ENCODE measurements around the gene FHOD3.

FHOD3 gene

DNA sequence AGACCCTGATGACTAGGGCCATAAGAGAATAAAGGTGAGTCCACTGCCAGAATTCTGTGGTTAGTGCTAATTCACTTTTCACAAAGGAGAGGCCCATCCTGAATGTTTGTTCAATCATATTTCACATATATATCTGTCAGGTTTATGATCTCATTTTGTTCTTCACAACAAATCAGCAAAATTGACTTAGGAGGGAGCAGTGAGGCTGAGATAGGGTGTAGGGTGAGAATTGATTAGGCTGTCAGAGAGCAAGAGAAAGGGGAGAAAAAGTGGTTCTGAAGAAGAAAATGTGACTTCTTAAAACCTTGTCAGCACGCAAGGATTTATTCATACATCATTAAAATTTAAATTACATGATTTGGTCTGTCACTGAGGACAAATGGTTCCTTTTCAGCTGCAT lies 117.7 kb downstream of the FHOD3 start:
- no peaks in the 10 kb centered on the region for H3K4me1 Mint-ChIP-seq
- H3K36me3 Mint-ChIP-seq: no peaks in the 10 kb centered on the region
- DNase-seq (ENCODE audit: low spot score in 2 of 2) (no peak), ATAC-seq (ENCODE audit: low read depth) (no peak)
- H3K9me3 Mint-ChIP-seq: no peaks in the 10 kb centered on the region
- H3K4me3 Mint-ChIP-seq: no peak overlapping the region
- H3K27me3 Mint-ChIP-seq: peaks cover 2% of the 10 kb centered on the region
- H3K27ac Mint-ChIP-seq: no peak overlapping the region

GRCh38 chr18:36415625-36416024 lies 118.1 kb downstream of the FHOD3 start:
- Mint-ChIP-seq H3K36me3 (no peaks in the 10 kb centered on the region), H3K27me3 (peaks cover 2% of the 10 kb centered on the region), H3K4me3 (no peak overlapping the region), H3K4me1 (no peaks in the 10 kb centered on the region), H3K27ac (no peak overlapping the region), H3K9me3 (no peaks in the 10 kb centered on the region)
- DNase-seq (ENCODE audit: low spot score in 2 of 2) (no peak), ATAC-seq (ENCODE audit: low read depth) (no peak)

- Mint-ChIP-seq H3K9me3 (no peaks in the 10 kb centered on the region), H3K4me1 (no peaks in the 10 kb centered on the region)
Measured at GRCh38 chr18:36419188-36419899, 121.8 kb downstream of the FHOD3 start.

GRCh38 chr18:36419900-36420531 lies 122.5 kb downstream of the FHOD3 start:
- Mint-ChIP-seq H3K4me1 (no peaks in the 10 kb centered on the region), H3K36me3 (no peaks in the 10 kb centered on the region), H3K4me3 (no peak overlapping the region), H3K9me3 (no peaks in the 10 kb centered on the region), H3K27ac (no peak overlapping the region), H3K27me3 (peaks cover 8% of the 10 kb centered on the region)
- ATAC-seq (ENCODE audit: low read depth): peak; percentile 53
- DNase-seq (ENCODE audit: low spot score in 2 of 2): no peak

More at GRCh38 chr18:36419188-36419899, 121.8 kb downstream of the FHOD3 start:
- ATAC-seq (ENCODE audit: low read depth) (no peak), DNase-seq (ENCODE audit: low spot score in 2 of 2) (no peak)
- Mint-ChIP-seq H3K27me3 (peaks cover 8% of the 10 kb centered on the region), H3K27ac (no peak overlapping the region), H3K36me3 (no peaks in the 10 kb centered on the region), H3K4me3 (no peak overlapping the region)

GRCh38 chr18:36420826-36421225 lies 123.3 kb downstream of the FHOD3 start:
- no peak for ATAC-seq (ENCODE audit: low read depth)
- Mint-ChIP-seq H3K4me1 (no peaks in the 10 kb centered on the region), H3K27ac (no peak overlapping the region), H3K4me3 (no peak overlapping the region), H3K36me3 (no peaks in the 10 kb centered on the region), H3K9me3 (no peaks in the 10 kb centered on the region), H3K27me3 (peaks cover 8% of the 10 kb centered on the region)
- DNase-seq (ENCODE audit: low spot score in 2 of 2): no peak

- Mint-ChIP-seq H3K27ac (no peak overlapping the region), H3K27me3 (peaks cover 13% of the 10 kb centered on the region), H3K4me1 (no peaks in the 10 kb centered on the region), H3K4me3 (no peak overlapping the region), H3K9me3 (no peaks in the 10 kb centered on the region), H3K36me3 (no peaks in the 10 kb centered on the region)
- no peak for ATAC-seq (ENCODE audit: low read depth)
- DNase-seq (ENCODE audit: low spot score in 2 of 2): no peak
Measured at GRCh38 chr18:36424741-36425142, 127.2 kb downstream of the FHOD3 start.

DNA sequence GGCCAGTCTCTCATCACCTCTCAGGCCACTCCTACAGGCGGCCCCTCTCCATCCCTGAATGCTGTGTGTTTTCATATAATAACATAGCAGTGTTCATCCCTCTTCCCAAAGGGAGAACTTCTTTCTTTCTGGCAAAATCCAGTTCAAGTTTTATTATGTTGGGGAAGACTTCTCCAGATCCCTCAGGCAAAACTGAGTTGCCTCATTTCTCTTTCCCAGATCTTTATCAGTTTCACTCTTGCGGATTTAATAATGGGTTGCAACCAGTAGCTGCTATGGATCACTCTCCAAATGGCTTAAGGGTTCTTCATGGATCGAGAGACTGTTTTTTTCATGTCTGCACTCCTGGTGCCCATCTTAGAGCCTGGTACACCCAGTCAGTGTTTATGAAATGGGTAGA lies 129.9 kb downstream of the FHOD3 start:
- Mint-ChIP-seq H3K27me3 (peaks cover 14% of the 10 kb centered on the region), H3K9me3 (no peaks in the 10 kb centered on the region), H3K27ac (no peak overlapping the region), H3K4me3 (no peak overlapping the region), H3K36me3 (no peaks in the 10 kb centered on the region), H3K4me1 (no peaks in the 10 kb centered on the region)
- no peak for ATAC-seq (ENCODE audit: low read depth)
- no peak for DNase-seq (ENCODE audit: low spot score in 2 of 2)

DNA sequence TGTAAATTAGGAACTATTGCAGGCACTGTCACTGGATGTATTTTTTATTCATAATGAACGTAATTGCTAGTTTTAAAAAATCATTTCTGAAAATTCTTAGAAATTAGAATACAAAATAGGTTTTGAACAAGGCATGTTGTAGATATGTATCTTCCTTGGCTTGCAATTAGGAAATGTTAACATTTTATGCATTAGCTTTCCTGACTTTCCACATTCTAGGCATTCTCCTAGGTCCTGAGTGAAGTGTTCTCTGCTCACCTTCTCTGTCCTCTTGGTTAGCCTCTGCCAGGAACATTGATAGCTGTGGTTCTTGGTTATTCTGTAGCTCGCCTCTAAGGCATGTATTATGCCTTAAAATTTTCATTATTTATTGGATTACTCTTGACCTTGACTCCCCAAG lies 130.3 kb downstream of the FHOD3 start:
- H3K27me3 Mint-ChIP-seq: peaks cover 14% of the 10 kb centered on the region
- no peaks in the 10 kb centered on the region for H3K9me3 Mint-ChIP-seq
- H3K4me3 Mint-ChIP-seq: no peak overlapping the region
- DNase-seq (ENCODE audit: low spot score in 2 of 2) (no peak), ATAC-seq (ENCODE audit: low read depth) (no peak)
- H3K4me1 Mint-ChIP-seq: no peaks in the 10 kb centered on the region
- no peaks in the 10 kb centered on the region for H3K36me3 Mint-ChIP-seq
- no peak overlapping the region for H3K27ac Mint-ChIP-seq

DNA sequence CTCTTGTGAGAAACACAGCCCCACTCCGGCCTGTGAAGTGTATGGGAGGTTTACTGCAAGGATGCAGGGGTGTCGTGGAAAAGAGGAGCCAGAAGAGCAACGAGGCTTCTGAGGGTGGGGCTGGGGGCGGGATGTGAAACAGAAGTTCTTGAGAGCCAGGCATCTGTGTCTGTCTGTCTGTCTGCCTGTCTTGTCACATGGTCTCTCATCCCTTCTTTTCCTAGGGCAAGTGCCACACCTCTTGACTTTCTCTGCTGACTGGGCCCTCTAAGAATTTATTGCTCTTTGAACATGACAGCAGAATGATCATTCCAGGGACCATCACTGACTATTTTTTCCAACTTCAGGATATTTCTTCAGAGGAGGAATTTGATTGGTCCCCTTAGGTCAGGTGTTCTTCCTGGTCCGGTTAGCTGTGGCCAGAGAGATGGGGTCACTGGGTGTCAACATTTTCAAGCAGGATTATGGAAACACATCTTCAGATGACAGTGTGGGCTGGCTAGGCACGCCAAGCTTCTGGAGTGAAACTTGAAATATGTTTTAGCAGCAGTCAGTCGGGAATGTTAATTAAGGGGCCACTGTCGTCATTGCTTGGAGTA lies 131.0 kb downstream of the FHOD3 start:
- ATAC-seq (ENCODE audit: low read depth): no peak
- Mint-ChIP-seq H3K4me3 (no peak overlapping the region), H3K27ac (no peak overlapping the region), H3K27me3 (peaks cover 12% of the 10 kb centered on the region), H3K9me3 (no peaks in the 10 kb centered on the region), H3K36me3 (no peaks in the 10 kb centered on the region), H3K4me1 (no peaks in the 10 kb centered on the region)
- no peak for DNase-seq (ENCODE audit: low spot score in 2 of 2)

DNA sequence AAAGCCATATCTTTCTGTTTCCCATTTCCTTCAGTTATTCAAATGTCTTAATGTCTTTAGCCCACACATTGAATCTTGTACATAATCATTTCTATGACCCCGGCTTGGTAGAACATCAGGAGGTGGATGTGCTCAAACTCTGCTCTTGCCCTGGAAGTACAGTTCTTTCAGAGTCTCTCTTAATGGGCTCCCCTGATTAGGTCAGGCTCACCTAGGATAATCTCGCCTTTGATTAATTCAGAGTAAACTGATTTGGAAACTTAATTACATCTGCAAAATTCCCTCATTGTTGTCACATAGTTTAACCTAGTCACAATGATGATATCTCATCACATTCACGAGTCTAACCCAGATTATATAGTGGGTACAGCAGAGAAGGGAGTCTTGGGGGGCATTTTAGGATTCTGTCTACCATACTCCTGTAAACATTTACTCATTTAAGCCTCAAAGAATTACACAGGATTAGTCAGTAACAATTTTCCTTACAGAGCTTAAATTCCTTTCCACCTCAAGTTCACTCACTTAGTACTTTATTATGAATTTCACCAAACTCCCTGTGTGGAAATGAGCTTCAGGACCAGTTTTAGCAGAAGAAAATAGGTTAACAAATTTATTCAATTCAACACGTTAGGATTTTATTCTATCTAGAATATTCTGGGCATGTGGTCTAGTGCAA lies 135.5 kb downstream of the FHOD3 start:
- Mint-ChIP-seq H3K27ac (no peak overlapping the region), H3K4me3 (no peak overlapping the region), H3K36me3 (no peaks in the 10 kb centered on the region), H3K9me3 (no peaks in the 10 kb centered on the region), H3K27me3 (peaks cover 3% of the 10 kb centered on the region), H3K4me1 (no peaks in the 10 kb centered on the region)
- DNase-seq (ENCODE audit: low spot score in 2 of 2) (no peak), ATAC-seq (ENCODE audit: low read depth) (no peak)

DNA sequence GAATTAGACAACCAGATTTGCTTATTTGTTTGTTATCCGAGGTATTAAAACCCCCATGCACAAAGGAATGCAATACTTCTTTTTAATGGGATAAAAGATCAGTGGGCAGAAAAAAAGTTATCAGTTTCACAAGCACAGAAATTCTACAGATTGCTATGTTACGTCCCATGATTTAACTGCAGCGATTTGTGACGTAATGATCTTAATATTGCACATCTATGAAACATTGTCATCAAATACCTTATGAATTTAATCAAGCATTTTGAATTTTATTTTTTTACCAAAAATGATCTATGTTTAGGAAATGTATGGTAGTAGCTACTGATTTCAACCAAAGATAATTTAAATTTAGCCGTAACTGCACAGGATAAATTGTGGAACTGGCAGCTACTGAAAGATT lies 138.9 kb downstream of the FHOD3 start:
- ATAC-seq (ENCODE audit: low read depth) (no peak), DNase-seq (ENCODE audit: low spot score in 2 of 2) (no peak)
- Mint-ChIP-seq H3K36me3 (no peaks in the 10 kb centered on the region), H3K27ac (no peak overlapping the region), H3K9me3 (no peaks in the 10 kb centered on the region), H3K4me1 (no peaks in the 10 kb centered on the region), H3K4me3 (no peak overlapping the region), H3K27me3 (peaks cover 13% of the 10 kb centered on the region)

- no peak overlapping the region for H3K27ac Mint-ChIP-seq
Measured at GRCh38 chr18:36440614-36441013, 143.1 kb downstream of the FHOD3 start.

DNA sequence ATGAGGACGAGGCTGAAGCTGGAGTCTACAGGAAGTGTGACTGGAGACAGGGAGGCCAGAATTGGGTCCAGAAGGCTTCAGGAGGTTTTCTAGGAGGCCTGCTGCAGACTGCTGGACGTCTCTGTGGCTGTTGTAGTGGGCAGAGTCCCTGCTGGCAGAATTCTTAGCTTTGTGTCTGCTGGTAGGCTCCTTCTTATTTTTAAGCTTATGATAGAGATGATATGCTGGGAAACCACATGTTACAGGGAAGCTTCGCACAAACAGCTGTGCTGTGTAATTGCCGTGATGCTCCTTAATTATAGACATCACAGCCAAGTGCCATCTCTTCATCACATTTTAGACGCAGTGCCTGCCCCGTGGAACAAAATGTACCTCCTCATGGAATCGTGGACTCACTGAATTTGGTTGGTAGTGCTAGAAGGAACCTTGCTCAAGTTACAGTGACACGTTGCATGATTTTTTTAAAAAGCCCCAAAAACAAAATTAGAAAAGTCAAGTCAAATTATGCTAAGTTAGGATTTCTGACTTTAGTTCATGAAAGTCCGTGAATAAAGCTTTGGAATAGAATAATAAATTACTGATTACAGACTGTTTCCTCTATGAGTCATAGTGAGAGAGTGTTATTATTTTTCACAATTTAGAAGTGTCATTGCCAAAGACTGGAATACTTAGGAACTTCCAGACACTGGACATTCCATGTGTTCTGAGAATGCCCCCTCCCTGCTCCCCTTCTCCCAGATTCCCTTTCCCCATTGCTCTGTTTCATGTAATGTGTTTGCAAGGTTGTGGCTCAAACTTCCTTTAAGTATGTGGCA lies 144.1 kb downstream of the FHOD3 start:
- Mint-ChIP-seq H3K4me1 (no peaks in the 10 kb centered on the region), H3K9me3 (no peaks in the 10 kb centered on the region), H3K27ac (no peak overlapping the region), H3K4me3 (no peak overlapping the region), H3K36me3 (no peaks in the 10 kb centered on the region), H3K27me3 (peaks cover 13% of the 10 kb centered on the region)
- DNase-seq (ENCODE audit: low spot score in 2 of 2) (no peak), ATAC-seq (ENCODE audit: low read depth) (no peak)

More at GRCh38 chr18:36440614-36441013, 143.1 kb downstream of the FHOD3 start:
- Mint-ChIP-seq H3K4me1 (no peaks in the 10 kb centered on the region), H3K36me3 (no peaks in the 10 kb centered on the region), H3K9me3 (no peaks in the 10 kb centered on the region), H3K4me3 (no peak overlapping the region), H3K27me3 (peaks cover 13% of the 10 kb centered on the region)
- ATAC-seq (ENCODE audit: low read depth): no peak
- DNase-seq (ENCODE audit: low spot score in 2 of 2): no peak

DNA sequence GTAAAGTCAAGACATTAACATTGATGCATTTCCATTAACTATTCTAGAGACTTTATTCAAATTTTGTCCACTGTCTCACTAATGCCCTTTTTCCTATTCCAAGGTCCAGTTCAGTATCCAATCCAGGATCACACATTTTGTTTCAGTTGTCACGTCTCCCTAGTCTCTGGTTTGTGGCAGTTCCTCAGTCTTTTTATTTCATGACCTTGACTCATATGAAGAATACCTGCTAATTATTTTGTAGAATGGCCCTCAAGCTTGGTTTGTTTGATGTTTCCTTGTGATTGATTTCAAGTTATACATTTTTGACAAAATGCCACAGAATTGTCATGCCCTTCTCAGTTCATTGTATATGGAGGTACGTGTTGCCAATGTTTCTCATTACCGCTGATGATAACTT lies 145.2 kb downstream of the FHOD3 start:
- ATAC-seq (ENCODE audit: low read depth): no peak
- H3K4me3 Mint-ChIP-seq: no peak overlapping the region
- DNase-seq (ENCODE audit: low spot score in 2 of 2): no peak
- peaks cover 13% of the 10 kb centered on the region for H3K27me3 Mint-ChIP-seq
- H3K36me3 Mint-ChIP-seq: no peaks in the 10 kb centered on the region
- no peaks in the 10 kb centered on the region for H3K4me1 Mint-ChIP-seq
- H3K9me3 Mint-ChIP-seq: no peaks in the 10 kb centered on the region
- no peak overlapping the region for H3K27ac Mint-ChIP-seq
